Airway epithelial cell (primary cell): Measurements from ENCODE around the gene RPS3A. TPM values are rescaled to one million over a fixed set of nuclear protein-coding genes. Genes with fewer than 3 reads are reported as not detected.

Source experiments
- total RNA-seq: library from RNA; depleted of rRNA; stranded (reverse); fragments of >200 nt; gene quantifications from 2 replicates; pipeline ENCODE4 v1.2.3, GENCODE V29; 2015

The RPS3A gene
- 2,733 and 2,852 TPM in 2 replicates for total RNA-seq

DNA sequence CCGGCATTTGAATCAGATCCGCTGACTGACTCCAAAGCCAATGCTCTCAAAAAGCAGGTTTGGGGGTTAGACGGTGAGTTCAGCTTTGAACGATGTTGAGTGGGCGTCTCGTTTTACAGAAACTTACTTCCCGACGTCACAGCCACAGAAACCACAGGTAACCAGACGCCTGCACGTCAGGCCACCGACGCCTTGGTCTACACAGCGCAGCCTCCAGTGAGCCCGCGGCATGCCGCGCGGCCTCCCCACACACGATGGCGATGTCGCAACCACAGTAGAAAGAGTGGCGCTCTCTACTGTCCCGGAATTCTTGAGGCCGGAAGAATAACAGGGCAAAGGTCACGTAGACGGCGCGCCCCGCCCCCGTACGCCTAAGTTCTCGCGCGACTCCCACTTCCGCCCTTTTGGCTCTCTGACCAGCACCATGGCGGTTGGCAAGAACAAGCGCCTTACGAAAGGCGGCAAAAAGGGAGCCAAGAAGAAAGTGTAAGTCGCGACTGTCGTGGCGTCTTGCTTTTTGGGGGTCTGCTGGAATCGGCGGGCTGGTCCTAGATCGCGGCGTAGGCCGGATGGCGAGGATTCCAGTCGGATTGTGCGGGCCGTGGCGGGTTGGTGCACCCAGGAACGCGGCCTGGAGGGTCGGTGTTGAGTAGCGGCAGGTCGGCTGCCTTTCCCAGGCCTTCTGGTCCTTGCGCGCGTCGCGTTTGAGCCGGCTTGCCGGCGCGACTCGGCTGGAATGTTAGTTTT is at the start of gene RPS3A:
TSS of gene RPS3A (plus strand) at position 400 of the 747 bp plus-strand sequence. CDS start at position 425, 25 bp downstream.

Other genes starting within 250 kb of the RPS3A start
- 37.3 and 55.5 TPM in 2 replicates for gene LRBA, start 84.3 kb upstream of the RPS3A start, total RNA-seq
- not detected in 2 replicates for gene PRSS48, start 177.5 kb downstream of the RPS3A start, total RNA-seq
- 29.1 and 39.3 TPM in 2 replicates for gene SH3D19, start 226.0 kb downstream of the RPS3A start, total RNA-seq